Islet of Langerhans (tissue), 1 donor: ENCODE data around the gene CASD1.

Experiments
- FAIRE-seq: peaks from one replicate; lab custom pipeline; 2011; peaks lifted over from hg19 to GRCh38; lab: Jason Lieb, UNC

The CASD1 gene

GRCh38 chr7:94588075-94588474 lies 78.5 kb downstream of the CASD1 start:
- no peak for FAIRE-seq

- FAIRE-seq, result peak; percentile 70
Observed at GRCh38 chr7:94590526-94591162, 81.0 kb downstream of the CASD1 start.

GRCh38 chr7:94591176-94591575 lies 81.6 kb downstream of the CASD1 start:
- FAIRE-seq, result no peak

- FAIRE-seq, result peak; percentile 96
Observed at GRCh38 chr7:94594882-94595281, 85.3 kb downstream of the CASD1 start.

GRCh38 chr7:94595717-94596116 lies 86.1 kb downstream of the CASD1 start:
- FAIRE-seq, result peak; percentile 51

- FAIRE-seq, result no peak
Observed at GRCh38 chr7:94600267-94600666, 90.7 kb downstream of the CASD1 start.

- no peak for FAIRE-seq
Observed at GRCh38 chr7:94602181-94602580, 92.6 kb downstream of the CASD1 start.

GRCh38 chr7:94605031-94605430 lies 95.4 kb downstream of the CASD1 start:
- FAIRE-seq, result peak; percentile 93
